H9 (cell line): ENCODE results near the gene HSF2. TPM values are rescaled to one million over a fixed set of nuclear protein-coding genes. Genes with fewer than 3 reads are reported as not detected.

Source experiments
- DNase-seq: peaks from one replicate; pipeline ENCODE4 v3.0.0-alpha.2; 2017
- H2AFZ ChIP-seq: one replicate; pipeline ENCODE4 v1.6.1; 2013; ENCODE audit warnings: mild to moderate bottlenecking, low read length, control low read depth, moderate library complexity
- H2AK5ac ChIP-seq: 2 replicates; pipeline ENCODE4 v1.6.1; 2013; ENCODE audit warnings: low read length, control low read depth, mixed read lengths; ENCODE audit not compliant: insufficient read length
- H2BK120ac ChIP-seq: one replicate; pipeline ENCODE4 v1.6.1; 2013; ENCODE audit warnings: low read depth, mild to moderate bottlenecking, low read length, control low read depth, inconsistent platforms; ENCODE audit not compliant: poor library complexity, severe bottlenecking
- H2BK12ac ChIP-seq: 2 replicates; pipeline ENCODE4 v1.6.1; 2013; ENCODE audit warnings: low read length, control low read depth, mixed read lengths, low read depth; ENCODE audit not compliant: insufficient read length
- H2BK15ac ChIP-seq: 2 replicates; pipeline ENCODE4 v1.6.1; 2013; ENCODE audit warnings: low read depth, low read length, control low read depth
- H2BK20ac ChIP-seq: one replicate; pipeline ENCODE4 v1.6.1; 2013; ENCODE audit warnings: low read depth, mild to moderate bottlenecking, low read length, control low read depth, inconsistent platforms; ENCODE audit not compliant: poor library complexity, severe bottlenecking
- H2BK5ac ChIP-seq: 2 replicates; pipeline ENCODE4 v1.6.1; 2013; ENCODE audit warnings: low read length, control low read depth, mixed read lengths; ENCODE audit not compliant: insufficient read length
- H3K14ac ChIP-seq: 2 replicates; pipeline ENCODE4 v1.6.1; 2013; ENCODE audit warnings: low read length, control low read depth; ENCODE audit not compliant: insufficient read depth
- H3K18ac ChIP-seq: 2 replicates; pipeline ENCODE4 v1.6.1; 2013; ENCODE audit warnings: low read depth, mild to moderate bottlenecking, mixed read lengths, low read length, control low read depth; ENCODE audit not compliant: insufficient read length
- H3K23ac ChIP-seq: 2 replicates; pipeline ENCODE4 v1.6.1; 2013; ENCODE audit warnings: low read length, control low read depth, mixed read lengths, low read depth; ENCODE audit not compliant: insufficient read length
- H3K23me2 ChIP-seq: 2 replicates; pipeline ENCODE4 v1.6.1; 2013; ENCODE audit warnings: low read depth, mild to moderate bottlenecking, mixed read lengths, low read length, control low read depth; ENCODE audit not compliant: insufficient read length, poor library complexity, severe bottlenecking
- H3K27ac ChIP-seq: 2 replicates; pipeline ENCODE4 v1.5.1; 2013; ENCODE audit warnings: low read length, control low read depth, mixed read lengths, low read depth; ENCODE audit not compliant: insufficient read length
- H3K27me3 ChIP-seq: 2 replicates; pipeline ENCODE4 v1.6.1; 2013; ENCODE audit warnings: low read length, control low read depth, inconsistent platforms; ENCODE audit not compliant: insufficient read depth
- H3K4ac ChIP-seq: 2 replicates; pipeline ENCODE4 v1.6.1; 2013; ENCODE audit warnings: low read depth, mild to moderate bottlenecking, control low read depth, inconsistent platforms, low read length, moderate library complexity
- H3K4me1 ChIP-seq: 2 replicates; pipeline ENCODE4 v1.6.1; 2013; ENCODE audit warnings: low read length, control low read depth, inconsistent platforms; ENCODE audit not compliant: insufficient read depth
- H3K4me2 ChIP-seq: 2 replicates; pipeline ENCODE4 v1.6.1; 2013; ENCODE audit warnings: low read length, control low read depth, mixed read lengths; ENCODE audit not compliant: insufficient read length, insufficient read depth
- H3K56ac ChIP-seq: 2 replicates; pipeline ENCODE4 v1.6.1; 2013; ENCODE audit warnings: low read depth, mild to moderate bottlenecking, mixed read lengths, low read length, control low read depth; ENCODE audit not compliant: insufficient read length
- H3K79me1 ChIP-seq: 2 replicates; pipeline ENCODE4 v1.6.1; 2013; ENCODE audit warnings: low read depth, mild to moderate bottlenecking, moderate library complexity, low read length, control low read depth, inconsistent platforms; ENCODE audit not compliant: insufficient read depth, poor library complexity, severe bottlenecking
- H3K79me2 ChIP-seq: 2 replicates; pipeline ENCODE4 v1.6.1; 2013; ENCODE audit warnings: low read length, control low read depth, inconsistent platforms; ENCODE audit not compliant: insufficient read depth
- H3K9ac ChIP-seq: 2 replicates; pipeline ENCODE4 v1.6.1; 2013; ENCODE audit warnings: low read length, control low read depth, mixed read lengths; ENCODE audit not compliant: insufficient read length; ENCODE audit errors: extremely low read depth
- H3K9me3 ChIP-seq: one replicate; pipeline ENCODE4 v1.6.1; 2013; ENCODE audit warnings: low read depth, low read length, inconsistent platforms; ENCODE audit not compliant: control insufficient read depth
- H3T11ph ChIP-seq: one replicate; pipeline ENCODE4 v1.6.1; 2013; ENCODE audit warnings: mild to moderate bottlenecking, low read length, control low read depth, inconsistent platforms
- H4K20me1 ChIP-seq: one replicate; pipeline ENCODE4 v1.6.1; 2013; ENCODE audit not compliant: control insufficient read depth, insufficient read length, insufficient read depth
- H4K5ac ChIP-seq: 2 replicates; pipeline ENCODE4 v1.6.1; 2013; ENCODE audit warnings: low read depth, mild to moderate bottlenecking, mixed read lengths, low read length, control low read depth; ENCODE audit not compliant: insufficient read length
- H4K8ac ChIP-seq: replicated peaks from 2 replicates; pipeline ENCODE4 v1.6.1; 2013; ENCODE audit warnings: low read length, control low read depth, mixed read lengths, low read depth; ENCODE audit not compliant: insufficient read length
- H4K91ac ChIP-seq: 2 replicates; pipeline ENCODE4 v1.6.1; 2013; ENCODE audit warnings: low read depth, mild to moderate bottlenecking, moderate library complexity, mixed read lengths, low read length, control low read depth; ENCODE audit not compliant: insufficient read length
- H3K27ac Mint-ChIP-seq, 3 experiments: 2 replicates in 2 of 3; 3 replicates in 1 of 3; pipeline ENCODE4 v1.8.0; 2020 to 2021; ENCODE audit warnings: mixed read lengths in 3 of 3, mild to moderate bottlenecking in 1 of 3, moderate library complexity in 1 of 3
- H3K27me3 Mint-ChIP-seq: 2 replicates; pipeline ENCODE4 v1.8.0; 2021; ENCODE audit warnings: low read depth, mild to moderate bottlenecking, moderate library complexity, mixed read lengths
- H3K36me3 Mint-ChIP-seq, 3 experiments: 2 replicates in 2 of 3; 3 replicates in 1 of 3; pipeline ENCODE4 v1.8.0; 2020 to 2021; ENCODE audit warnings: low read depth in 3 of 3, mixed read lengths in 3 of 3; ENCODE audit not compliant: insufficient read depth in 1 of 3
- H3K4me1 Mint-ChIP-seq, 2 experiments: 2 replicates each; pipeline ENCODE4 v1.8.0; 2020; ENCODE audit warnings: mixed read lengths in 2 of 2
- H3K4me3 Mint-ChIP-seq, 2 experiments: 2 replicates in 1 of 2; 3 replicates in 1 of 2; pipeline ENCODE4 v1.8.0; 2020 to 2021; ENCODE audit warnings: mild to moderate bottlenecking in 2 of 2, mixed read lengths in 2 of 2, moderate library complexity in 1 of 2
- H3K9me3 Mint-ChIP-seq, 2 experiments: 2 replicates in 1 of 2; 3 replicates in 1 of 2; pipeline ENCODE4 v1.8.0; 2020; ENCODE audit warnings: mild to moderate bottlenecking in 2 of 2, mixed read lengths in 2 of 2, moderate library complexity in 1 of 2
- CTCF ChIP-seq: fragments of 200-600 bp; sonication (generic); conservative IDR thresholded peaks from 3 replicates; pipeline ENCODE4 v1.8.0; 2021; ENCODE audit warnings: antibody characterized with exemption, mild to moderate bottlenecking
- WGBS: extraction: QIAGEN DNeasy Blood & Tissue Kit; methylation state at CpG from one replicate; pipeline ENCODE4 v1.1.7; 2013; ENCODE audit warnings: missing lambda C conversion rate, low lambda C conversion rate, mixed read lengths; ENCODE audit not compliant: insufficient read length; ENCODE audit errors: extremely low coverage; 5-methylcytosine and 5-hydroxymethylcytosine counted together
- total RNA-seq: library from RNA; stranded (reverse); gene quantifications from 2 replicates; pipeline ENCODE4 v1.2.1, GENCODE V29; 2021

Gene HSF2
- total RNA-seq, 1 experiment from 2014 or later, result 14.6 TPM

GRCh38 chr6:122423734-122424133, 24.3 kb downstream of the HSF2 start:
- Histone ChIP-seq H3K79me2 (no peaks in the 10 kb centered on the region), H2AK5ac (no peak overlapping the region), H2BK5ac (no peak overlapping the region), H3K18ac (no peak overlapping the region), H3K23me2 (no peaks in the 10 kb centered on the region), H4K91ac (no peak overlapping the region), H3K23ac (no peak overlapping the region), H3K79me1 (no peaks in the 10 kb centered on the region), H2BK120ac (no peak overlapping the region), H3K9me3 (no peaks in the 10 kb centered on the region), H3K9ac (no peak overlapping the region), H3K4me2 (no peak overlapping the region), H2BK20ac (no peak overlapping the region), H3K14ac (no peak overlapping the region), H2AFZ (no peak overlapping the region), H3K27ac (no peak overlapping the region), H3K56ac (no peak overlapping the region), H4K5ac (no peak overlapping the region), H2BK12ac (no peak overlapping the region), H2BK15ac (no peak overlapping the region), H3T11ph (no peak overlapping the region), H3K4me1 (no peaks in the 10 kb centered on the region), H4K20me1 (no peaks in the 10 kb centered on the region), H3K27me3 (no peaks in the 10 kb centered on the region), H4K8ac (no peak overlapping the region), H3K4ac (no peak overlapping the region)
- Mint-ChIP-seq H3K36me3 (peaks cover 7 to 60% (median 42%) of the 10 kb centered on the region in 3 experiments; a peak in 6 of 7 replicates), H3K9me3 (no peaks in the 10 kb centered on the region), H3K4me1 (peaks cover 0 to 2% of the 10 kb centered on the region in 2 experiments; a peak in 1 of 4 replicates), H3K27me3 (no peaks in the 10 kb centered on the region), H3K27ac (no peak overlapping the region), H3K4me3 (no peak overlapping the region)
- no peak for DNase-seq
- no CpG with 5 or more reads among the region's 1 CpG for WGBS
- TF ChIP-seq CTCF, result no peak
